Left lung (tissue), 10 donors: ENCODE measurements around the gene SLC38A11. TPM values are rescaled to one million over a fixed set of nuclear protein-coding genes. Genes with fewer than 3 reads are reported as not detected.

Source experiments
- ATAC-seq: fragments of 200-7000 bp; cut with Tn5 transposase; one replicate; pipeline ENCODE4 v1.9.1; 2020; ENCODE audit warnings: moderate library complexity
- DNase-seq, 4 donors: peaks; one replicate each; pipeline ENCODE4 v3.0.0-alpha.2; 2013 to 2020
- H3K27ac ChIP-seq, 2 donors: fragments of 200-600 bp; sonication (generic) in 1 of 2; one replicate each; pipeline versions ENCODE4 v1.5.0 to v1.8.0; 2020 to 2021
- H3K27me3 ChIP-seq, 2 donors: fragments of 200-600 bp; sonication (generic) in 1 of 2; one replicate each; pipeline versions ENCODE4 v1.5.0 to v1.8.0; 2020 to 2021
- H3K36me3 ChIP-seq, 2 donors: fragments of 200-600 bp; sonication (generic) in 1 of 2; one replicate each; pipeline versions ENCODE4 v1.5.0 to v1.8.0; 2020 to 2021
- H3K4me1 ChIP-seq, 2 donors: fragments of 200-600 bp; one replicate each; pipeline ENCODE4 v1.8.0; 2021
- H3K4me3 ChIP-seq, 2 donors: fragments of 200-600 bp; sonication (generic) in 1 of 2; one replicate each; pipeline versions ENCODE4 v1.5.0 to v1.8.0; 2020 to 2021; ENCODE audit warnings: mild to moderate bottlenecking in 1 of 2
- H3K9me3 ChIP-seq, 2 donors: fragments of 200-600 bp; sonication (generic) in 1 of 2; one replicate each; pipeline versions ENCODE4 v1.5.0 to v1.8.0; 2020 to 2021
- CTCF ChIP-seq, 2 donors: fragments of 200-600 bp; sonication (generic) in 1 of 2; IDR thresholded peaks; one replicate each; pipeline versions ENCODE4 v1.5.0 to v1.8.0; 2021; ENCODE audit warnings: antibody characterized with exemption in 2 of 2
- intact Hi-C, 2 donors: fragments of 100-400 bp; cut with DNase I; formaldehyde crosslinking; loops; one replicate each; pipeline versions ENCODE4 v1.11.2 to v1.14.2; 2022
- polyA plus RNA-seq, 6 donors: library from polyadenylated mRNA; unstranded; fragments of 120-200 nt; gene quantifications; one replicate each; pipeline ENCODE4 v1.2.1, GENCODE V29; 2013; ENCODE audit not compliant: insufficient read length in 6 of 6
- total RNA-seq, 2 donors: library from RNA; stranded (reverse); fragmentation: NEBNext Ultra II Directional; extraction: Animal tissue kit (Norgen Biotek cat#: 25700); gene quantifications; one replicate each; pipeline ENCODE4 v1.2.1, GENCODE V29; 2021
- donor health status: DM: no; HTN: yes; CAD: no.
- donor health status: DM: no; HTN: no; CAD: no.

Gene SLC38A11
- total and polyA plus RNA-seq, 8 donors, result 0.29 to 3.6 (median 1.6) TPM

GRCh38 chr2:164877927-164878326 is 77.4 kb downstream of the SLC38A11 start:
- Histone ChIP-seq H3K9me3 (no peaks in the 10 kb centered on the region), H3K36me3 (no peaks in the 10 kb centered on the region), H3K4me1 (no peaks in the 10 kb centered on the region), H3K4me3 (no peak overlapping the region), H3K27me3 (no peaks in the 10 kb centered on the region), H3K27ac (no peak overlapping the region)
- intact Hi-C loops, result no loop called here
- ATAC-seq, result no peak
- TF ChIP-seq CTCF (IDR thresholded peaks at IDR 0.05), result no peak
- no peak for DNase-seq

- no peaks in the 10 kb centered on the region for H3K9me3 ChIP-seq
- intact Hi-C loops, result no loop called here
- no peak overlapping the region for H3K4me3 ChIP-seq
- H3K36me3 ChIP-seq, result no peaks in the 10 kb centered on the region
- H3K27ac ChIP-seq, result no peak overlapping the region
- H3K4me1 ChIP-seq, result no peaks in the 10 kb centered on the region
- no peak for TF ChIP-seq CTCF (IDR thresholded peaks at IDR 0.05)
- DNase-seq (no peak), ATAC-seq (no peak)
- H3K27me3 ChIP-seq, result no peaks in the 10 kb centered on the region
Measured at GRCh38 chr2:164877169-164877568, 78.2 kb downstream of the SLC38A11 start.

GRCh38 chr2:164875334-164876205 is 79.8 kb downstream of the SLC38A11 start:
- Histone ChIP-seq H3K9me3 (no peaks in the 10 kb centered on the region), H3K27ac (no peak overlapping the region), H3K27me3 (no peaks in the 10 kb centered on the region), H3K4me1 (no peaks in the 10 kb centered on the region), H3K4me3 (no peak overlapping the region), H3K36me3 (no peaks in the 10 kb centered on the region)
- intact Hi-C loops, result no loop called here
- DNase-seq (no peak), ATAC-seq (no peak)
- TF ChIP-seq CTCF (IDR thresholded peaks at IDR 0.05), result no peak

GRCh38 chr2:164873210-164873908 is 82.0 kb downstream of the SLC38A11 start:
- DNase-seq (no peak), ATAC-seq (no peak)
- no peaks in the 10 kb centered on the region for H3K9me3 ChIP-seq
- H3K4me1 ChIP-seq, result no peaks in the 10 kb centered on the region
- H3K27me3 ChIP-seq, result no peaks in the 10 kb centered on the region
- H3K4me3 ChIP-seq, result no peak overlapping the region
- H3K36me3 ChIP-seq, result no peaks in the 10 kb centered on the region
- intact Hi-C loops, result no loop called here
- H3K27ac ChIP-seq, result no peak overlapping the region
- no peak for TF ChIP-seq CTCF (IDR thresholded peaks at IDR 0.05)

GRCh38 chr2:164871404-164871803 is 83.9 kb downstream of the SLC38A11 start:
- no peak for ATAC-seq
- DNase-seq, result no peak
- Histone ChIP-seq H3K4me1 (no peaks in the 10 kb centered on the region), H3K4me3 (no peak overlapping the region), H3K27ac (no peak overlapping the region), H3K9me3 (no peaks in the 10 kb centered on the region), H3K36me3 (no peaks in the 10 kb centered on the region), H3K27me3 (no peaks in the 10 kb centered on the region)
- TF ChIP-seq CTCF (IDR thresholded peaks at IDR 0.05), result no peak
- intact Hi-C loops, result no loop called here
